GM21367 (cell line): Measurements from ENCODE around the gene SAMD4A.
"Not testable (repeated sequence)": the region's sequence is repeated elsewhere in the genome, so short reads cannot be mapped to it uniquely, and the experiment has no call there.

Source experiments
- ATAC-seq: cut with Tn5 transposase; IDR thresholded peaks from one replicate; pipeline ENCODE4 v1.9.1; 2021; ENCODE audit not compliant: unreplicated experiment

Gene SAMD4A

GRCh38 chr14:54792288-54792687, 225.4 kb downstream of the SAMD4A start:
- no peak for ATAC-seq

- no peak for ATAC-seq
Measured at GRCh38 chr14:54794159-54794558, 227.2 kb downstream of the SAMD4A start.

DNA sequence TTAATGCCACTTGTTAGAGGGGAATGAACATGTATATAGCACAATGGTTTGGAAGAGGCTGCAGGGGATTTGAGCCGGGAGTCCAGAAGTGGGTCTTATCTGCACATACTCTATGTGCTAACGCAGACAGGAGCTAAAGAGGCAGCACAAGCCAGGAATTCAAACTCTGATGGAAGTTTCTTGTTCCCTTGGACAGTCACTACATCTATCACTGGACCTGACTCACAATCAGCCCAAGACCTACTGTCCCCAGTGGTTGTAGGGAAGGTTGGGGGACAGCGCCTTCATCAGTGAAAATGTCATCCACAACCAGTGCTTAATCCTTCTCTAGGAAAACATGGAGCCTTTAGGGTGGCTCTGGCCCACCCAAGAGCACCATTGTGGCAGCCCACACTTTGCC, 227.9 kb downstream of the SAMD4A start:
- no peak for ATAC-seq

- no peak for ATAC-seq
Measured at GRCh38 chr14:54796961-54797360, 230.0 kb downstream of the SAMD4A start.

GRCh38 chr14:54797556-54797955, 230.6 kb downstream of the SAMD4A start:
- no peak for ATAC-seq

GRCh38 chr14:54797986-54798385, 231.1 kb downstream of the SAMD4A start:
- no peak for ATAC-seq

DNA sequence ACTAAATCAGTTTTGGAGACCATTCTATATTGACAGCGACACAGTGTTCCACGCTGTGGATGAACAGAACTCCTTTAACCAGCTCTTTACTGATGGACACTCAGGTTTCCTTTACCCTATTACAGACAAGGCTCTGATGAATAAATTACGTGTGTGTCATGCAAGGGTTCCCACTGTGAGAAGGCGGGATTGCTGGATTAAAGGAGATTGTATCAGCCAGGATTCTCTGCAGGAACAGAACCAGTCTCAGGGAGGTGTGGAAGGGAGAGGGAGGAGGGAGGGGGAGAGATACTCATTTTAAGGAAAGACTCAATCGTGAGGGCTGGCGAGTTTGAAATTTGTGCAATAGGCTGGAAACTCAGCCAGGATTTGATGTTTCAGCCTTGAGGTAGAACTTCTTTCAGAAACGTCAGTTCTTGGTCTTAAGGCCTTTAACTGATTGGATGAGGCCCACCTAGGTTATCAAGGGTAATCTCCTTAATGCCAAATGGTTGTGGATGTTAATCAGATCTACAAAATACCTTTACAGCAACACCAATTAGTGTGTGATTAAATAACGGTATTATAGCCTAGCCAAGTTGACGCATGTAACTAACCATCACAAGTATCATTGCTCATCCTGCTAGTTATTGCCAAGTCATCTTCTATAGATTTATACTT, 231.7 kb downstream of the SAMD4A start:
- ATAC-seq: no peak

DNA sequence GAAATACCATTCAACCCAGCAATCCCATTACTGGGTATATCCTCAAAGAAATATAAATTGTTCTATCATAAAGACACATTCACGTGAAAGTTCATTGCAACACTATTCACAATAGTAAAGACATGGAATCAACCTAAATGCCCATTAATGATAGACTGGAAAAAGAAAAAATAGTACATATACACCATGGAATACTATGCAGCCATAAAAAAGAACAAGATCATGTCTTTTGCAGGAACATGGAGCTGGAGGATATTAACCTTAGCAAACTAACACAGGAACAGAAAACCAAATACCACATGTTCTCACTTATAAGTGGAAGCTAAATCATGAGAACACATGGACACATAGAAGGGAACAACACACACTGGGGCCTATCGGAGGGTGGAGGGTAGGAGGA, 234.6 kb downstream of the SAMD4A start:
- not testable (repeated sequence) for ATAC-seq

GRCh38 chr14:54803396-54803795, 236.5 kb downstream of the SAMD4A start:
- no peak for ATAC-seq

DNA sequence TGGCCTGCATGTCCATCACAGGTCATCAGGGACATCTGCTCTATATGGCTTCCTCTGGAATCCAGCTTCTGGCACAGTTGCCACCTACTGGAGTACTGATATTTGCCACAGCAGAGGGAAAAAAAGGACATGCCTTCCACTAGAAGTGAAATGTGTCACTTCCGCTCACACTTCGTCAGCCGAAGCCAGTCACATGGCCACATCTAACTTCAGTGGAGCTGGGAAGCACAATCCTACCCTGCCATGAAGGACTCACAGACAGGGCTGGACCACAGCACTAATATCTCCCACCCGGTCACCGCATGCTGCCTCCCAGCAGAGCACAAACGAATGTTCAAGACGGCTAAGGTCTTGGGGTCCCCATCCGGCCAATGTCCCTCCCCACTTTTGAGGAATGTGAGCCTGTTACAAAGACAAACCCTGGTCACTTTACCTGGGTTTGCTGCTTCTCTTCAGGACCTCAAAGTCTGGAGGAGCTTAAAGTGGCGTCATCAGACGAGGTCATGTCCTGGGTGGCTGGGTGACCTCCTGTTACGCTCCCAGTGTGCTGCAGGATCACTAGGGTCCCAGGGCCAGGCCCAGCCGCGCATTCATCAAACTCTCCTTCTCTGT, 237.1 kb downstream of the SAMD4A start:
- no peak for ATAC-seq

GRCh38 chr14:54804538-54805041, 237.7 kb downstream of the SAMD4A start:
- no peak for ATAC-seq

DNA sequence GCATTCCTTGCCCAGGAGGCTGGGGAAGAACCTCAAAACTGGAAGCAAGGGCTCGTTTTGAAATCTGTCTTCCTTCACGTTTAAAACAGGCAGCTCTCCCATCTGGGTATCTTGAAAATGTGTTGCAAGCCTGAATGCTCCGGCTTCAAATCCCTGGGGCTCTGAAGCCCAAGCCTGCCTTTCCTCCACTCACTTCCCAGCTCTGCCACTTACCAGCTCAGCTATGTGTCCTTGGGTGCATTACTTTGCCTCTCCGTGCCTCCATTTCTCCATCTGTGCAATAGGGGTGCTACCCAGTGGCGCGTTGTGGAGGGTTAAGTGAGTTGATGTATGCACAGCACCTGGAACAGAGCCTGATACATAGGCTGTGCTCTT, 238.1 kb downstream of the SAMD4A start:
- ATAC-seq: no peak

- peak; percentile 59 for ATAC-seq
Measured at GRCh38 chr14:54805445-54806322, 238.8 kb downstream of the SAMD4A start.

GRCh38 chr14:54806616-54807015, 239.7 kb downstream of the SAMD4A start:
- ATAC-seq: no peak

DNA sequence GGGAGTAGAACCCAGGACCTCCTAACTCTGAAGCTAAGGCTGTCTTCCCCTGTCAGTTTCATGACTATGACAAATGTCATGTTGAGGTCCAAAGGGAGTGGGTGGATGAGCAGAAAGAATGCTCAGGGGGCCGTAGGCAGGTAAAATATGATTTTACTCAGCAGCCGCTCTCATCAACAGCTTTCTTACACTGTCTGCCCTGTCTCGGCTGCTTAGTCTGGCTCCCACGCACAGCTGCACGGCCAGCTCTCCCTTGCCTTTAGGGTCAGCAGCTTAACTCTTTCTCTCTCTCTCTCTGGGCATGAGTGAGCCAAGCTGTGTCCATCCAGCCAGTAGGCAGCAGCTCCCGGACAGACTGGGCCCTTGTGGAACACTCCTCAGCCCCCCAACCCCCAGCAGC, 240.5 kb downstream of the SAMD4A start:
- ATAC-seq: no peak

DNA sequence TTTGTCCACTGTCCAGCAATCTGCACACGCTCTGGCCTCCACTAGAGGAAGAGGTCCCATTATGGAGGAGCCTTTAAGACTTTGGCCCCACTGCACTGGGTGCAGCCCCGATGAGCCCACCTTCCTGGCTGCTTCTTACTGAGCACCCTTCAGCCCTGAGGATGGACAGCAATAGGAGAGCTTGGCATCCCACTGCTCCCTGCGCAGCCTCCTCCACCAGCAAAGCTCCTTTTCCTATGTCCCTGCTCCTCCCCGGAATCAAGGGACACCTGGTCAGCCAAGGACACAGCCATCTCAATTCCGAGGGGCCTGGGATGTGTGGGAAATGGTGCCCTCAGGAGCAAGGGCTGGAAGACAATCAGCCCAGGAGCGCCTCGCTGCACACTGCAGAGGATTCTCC, 241.0 kb downstream of the SAMD4A start:
- ATAC-seq: no peak

DNA sequence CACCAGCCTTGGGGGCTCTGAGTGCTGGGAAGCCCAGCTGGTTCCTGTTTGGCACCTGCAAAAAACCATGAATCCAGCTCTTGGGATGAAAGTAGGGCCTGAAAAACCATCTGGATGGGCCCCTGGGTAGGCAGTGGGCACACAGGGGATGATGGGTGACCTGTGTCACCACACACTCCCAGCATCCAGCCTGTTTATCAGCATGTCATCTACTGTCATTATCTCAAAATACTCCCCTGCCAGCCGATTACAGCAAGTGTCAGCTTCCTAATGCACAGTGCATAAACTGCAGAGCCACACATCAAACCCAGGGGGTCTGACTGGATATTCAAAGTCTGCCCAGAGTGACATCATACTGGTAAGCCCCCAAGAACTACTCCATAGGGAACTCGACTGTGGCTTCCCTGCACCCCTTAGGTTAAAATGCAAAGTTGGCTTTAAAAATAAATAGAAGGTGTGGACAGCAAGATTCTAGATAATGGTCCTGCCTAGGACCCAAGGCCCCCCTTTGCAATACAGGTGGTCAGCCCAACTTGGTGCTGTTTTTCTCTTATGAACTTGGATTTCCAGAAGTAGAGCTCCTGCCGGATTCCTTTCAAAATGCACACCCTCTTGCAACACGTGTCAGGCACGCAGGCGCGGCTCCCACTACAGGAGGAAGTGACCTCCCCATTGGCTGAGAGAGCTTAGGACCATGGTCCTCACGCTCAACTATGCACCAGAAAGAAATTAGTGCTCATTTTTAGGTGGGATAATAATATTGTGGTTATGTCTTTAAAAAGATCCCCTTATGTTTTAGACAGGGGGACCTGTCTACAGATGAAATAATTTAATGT, 241.6 kb downstream of the SAMD4A start:
- no peak for ATAC-seq

GRCh38 chr14:54809767-54810166, 242.8 kb downstream of the SAMD4A start:
- ATAC-seq: no peak

DNA sequence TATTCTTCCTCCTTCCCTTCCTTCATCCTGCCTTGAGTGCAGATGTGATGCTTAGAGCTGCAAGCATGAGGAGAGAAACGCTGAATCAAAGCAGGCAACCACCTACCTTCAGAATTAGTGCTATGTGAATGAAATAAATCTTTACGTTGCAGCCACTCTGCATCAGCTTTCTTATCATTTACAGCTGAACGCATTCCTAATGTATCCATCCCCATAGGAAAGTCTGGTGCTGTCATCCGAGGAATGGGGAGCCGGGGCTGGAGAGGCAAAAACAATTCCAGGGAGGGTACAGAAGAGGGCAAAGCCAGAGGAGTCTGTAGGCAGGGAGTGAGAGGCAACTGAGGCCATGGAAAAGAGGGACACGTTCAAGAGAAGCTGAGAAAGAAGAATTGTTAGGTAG, 245.7 kb downstream of the SAMD4A start:
- ATAC-seq: no peak

- ATAC-seq: no peak
Measured at GRCh38 chr14:54813081-54813480, 246.2 kb downstream of the SAMD4A start.

DNA sequence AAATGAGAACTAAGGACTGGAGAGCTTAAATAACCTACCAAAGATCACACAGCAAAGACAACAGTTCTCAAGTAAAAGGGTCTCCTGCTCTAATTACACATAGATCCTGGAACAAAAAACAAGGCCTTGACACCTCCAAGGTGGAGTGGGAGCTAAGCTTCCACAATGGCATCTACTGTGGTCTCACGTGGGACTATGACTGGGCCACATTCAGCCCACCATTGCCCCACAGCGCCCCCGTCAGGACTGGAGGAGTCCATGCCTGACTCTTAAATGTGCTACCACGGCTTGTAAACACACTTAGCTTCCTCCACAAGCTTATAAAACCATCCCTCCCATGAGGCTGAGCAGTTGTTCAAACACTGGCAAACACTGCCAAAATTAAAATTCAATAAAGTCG, 247.1 kb downstream of the SAMD4A start:
- no peak for ATAC-seq
